RWPE1 (cell line): ENCODE data around the gene TRPV2.

Source experiments
- CTCF ChIA-PET: fragments of 350-600 bp; sonication (Branson Sonifier 250); formaldehyde crosslinking; extraction: SDS; loops from one replicate; lab custom pipeline; 2021; lab: Yijun Ruan, JAX
- POLR2A ChIA-PET: fragments of 400-600 bp; formaldehyde crosslinking; extraction: SDS; loops from one replicate; lab custom pipeline; 2020; ENCODE audit warnings: antibody characterized with exemption; ENCODE audit not compliant: low non-redundant PET; lab: Yijun Ruan, JAX
- DNase-seq: peaks from one replicate; pipeline ENCODE4 v3.0.0; 2012; ENCODE audit warnings: low spot score
- H3K27ac ChIP-seq: fragments of 450-650 bp; 2 replicates; pipeline ENCODE4 v1.5.1; 2017
- CTCF ChIP-seq: fragments of 450-650 bp; conservative IDR thresholded peaks from 2 replicates; pipeline ENCODE4 v1.5.1; 2017; ENCODE audit warnings: low read depth, mild to moderate bottlenecking

TRPV2 gene

GRCh38 chr17:16430650-16431049 is 15.3 kb downstream of the TRPV2 start:
- POLR2A ChIA-PET, result interaction anchor here (1.3 kb wide), 1 partner anchor 8 kb away, joined by 3 read pairs; no protein-coding TSS in a partner anchor
- TF ChIP-seq CTCF, result no peak
- DNase-seq, result no peak
- H3K27ac ChIP-seq, result no peak overlapping the region
- CTCF ChIA-PET, result no interaction called here

DNA sequence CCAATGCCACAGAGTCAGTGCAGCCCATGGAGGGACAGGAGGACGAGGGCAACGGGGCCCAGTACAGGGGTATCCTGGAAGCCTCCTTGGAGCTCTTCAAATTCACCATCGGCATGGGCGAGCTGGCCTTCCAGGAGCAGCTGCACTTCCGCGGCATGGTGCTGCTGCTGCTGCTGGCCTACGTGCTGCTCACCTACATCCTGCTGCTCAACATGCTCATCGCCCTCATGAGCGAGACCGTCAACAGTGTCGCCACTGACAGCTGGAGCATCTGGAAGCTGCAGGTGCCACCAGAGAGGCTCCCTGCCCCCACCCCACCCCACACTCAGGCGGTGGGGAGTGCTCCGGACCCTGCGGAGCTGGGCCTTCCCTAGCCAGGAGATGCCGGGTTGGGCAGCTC is 16.6 kb downstream of the TRPV2 start:
- no peak overlapping the region for H3K27ac ChIP-seq
- no peak for DNase-seq
- ChIA-PET POLR2A (interaction anchor here (0.6 kb wide), 1 partner anchor 51 kb away, joined by 13 read pairs; the partner anchor contains the start of gene UBB), CTCF (no interaction called here)
- no peak for TF ChIP-seq CTCF

DNA sequence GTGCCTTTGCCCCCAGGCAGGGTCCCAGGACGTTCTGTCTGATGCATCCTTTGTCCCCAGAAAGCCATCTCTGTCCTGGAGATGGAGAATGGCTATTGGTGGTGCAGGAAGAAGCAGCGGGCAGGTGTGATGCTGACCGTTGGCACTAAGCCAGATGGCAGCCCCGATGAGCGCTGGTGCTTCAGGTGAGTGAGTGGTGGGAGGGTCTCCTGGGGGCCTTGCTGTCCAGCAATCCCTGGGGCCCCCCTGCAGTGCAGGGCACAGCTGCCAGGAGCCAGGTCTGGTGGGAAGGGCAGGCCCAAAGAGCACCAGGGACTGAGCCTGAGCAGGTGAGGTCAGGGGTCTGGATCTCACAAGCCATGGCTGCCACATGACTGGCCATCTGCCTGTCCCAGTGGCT is 18.1 kb downstream of the TRPV2 start:
- no peak for TF ChIP-seq CTCF
- DNase-seq, result no peak
- ChIA-PET CTCF (no interaction called here), POLR2A (no interaction called here)
- H3K27ac ChIP-seq, result no peak overlapping the region

DNA sequence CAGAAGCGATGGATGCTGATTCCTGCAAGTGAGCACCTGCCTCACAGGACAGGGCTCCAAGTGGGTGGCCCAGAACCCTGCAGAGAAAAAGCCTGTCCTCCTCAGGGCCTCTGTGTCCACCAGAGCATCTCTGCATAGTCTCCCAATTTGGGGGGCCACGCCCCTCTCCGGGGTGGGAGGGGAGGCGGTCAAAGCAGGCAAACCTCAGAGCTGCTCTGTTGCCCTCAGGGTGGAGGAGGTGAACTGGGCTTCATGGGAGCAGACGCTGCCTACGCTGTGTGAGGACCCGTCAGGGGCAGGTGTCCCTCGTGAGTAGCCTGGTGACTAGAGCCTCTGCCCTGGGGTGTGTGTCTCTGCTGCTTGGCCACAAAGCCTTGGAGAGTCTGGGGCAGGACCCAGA is 19.3 kb downstream of the TRPV2 start:
- H3K27ac ChIP-seq, result peak overlapping the region; percentile 17; the same call in 1 of the 2 replicates
- CTCF ChIA-PET, result interaction anchor here (0.5 to 0.6 kb wide), 2 partner anchors 10 to 26 kb away, joined by 3 to 6 read pairs; no protein-coding TSS in a partner anchor
- POLR2A ChIA-PET, result no interaction called here
- TF ChIP-seq CTCF, result no peak
- no peak for DNase-seq

DNA sequence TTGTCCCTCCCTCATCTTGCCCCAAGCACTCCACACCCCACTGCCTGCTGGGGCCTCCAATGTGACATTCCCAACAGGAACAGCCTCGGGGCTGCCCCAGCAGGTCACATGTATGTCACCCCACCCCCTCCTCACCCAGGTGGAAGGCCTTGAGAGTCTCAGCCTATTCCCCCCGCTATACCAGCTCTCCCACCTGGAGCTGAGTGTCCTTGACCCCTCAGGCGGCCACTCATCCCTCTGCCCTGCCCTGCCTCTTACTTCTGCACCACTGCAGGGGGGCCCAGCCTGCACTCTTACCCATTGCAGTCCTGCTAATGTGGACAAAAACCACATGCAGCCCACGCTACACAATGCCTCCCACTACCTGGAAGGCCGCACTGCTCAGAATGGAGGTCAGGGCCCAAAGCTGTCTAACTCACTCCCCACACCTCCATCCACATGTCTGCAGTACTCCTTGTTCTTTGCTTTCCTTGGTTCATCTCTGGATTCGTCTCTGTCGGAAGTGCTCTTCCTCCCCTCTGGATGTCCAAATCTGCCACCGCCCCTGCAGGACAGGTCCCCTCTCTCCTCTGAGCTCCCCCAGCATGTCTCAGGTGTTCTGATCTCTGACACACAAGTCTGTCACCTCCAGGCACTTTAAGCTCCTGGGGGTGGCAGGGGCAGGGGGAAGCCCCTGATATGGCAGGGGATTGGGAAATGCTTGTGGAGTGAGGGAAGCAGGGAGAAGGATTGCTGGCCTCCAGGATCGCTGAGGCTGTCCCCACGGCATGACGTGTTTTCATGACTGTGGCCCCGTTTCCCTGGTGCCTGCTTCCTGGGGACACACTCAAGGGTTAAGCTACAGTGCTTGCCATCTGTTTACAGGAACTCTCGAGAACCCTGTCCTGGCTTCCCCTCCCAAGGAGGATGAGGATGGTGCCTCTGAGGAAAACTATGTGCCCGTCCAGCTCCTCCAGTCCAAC is 20.8 kb downstream of the TRPV2 start:
- ChIA-PET CTCF (no interaction called here), POLR2A (no interaction called here)
- peak overlapping the region; percentile 94; the same call in 1 of the 2 replicates for H3K27ac ChIP-seq
- no peak for DNase-seq
- TF ChIP-seq CTCF, result no peak

DNA sequence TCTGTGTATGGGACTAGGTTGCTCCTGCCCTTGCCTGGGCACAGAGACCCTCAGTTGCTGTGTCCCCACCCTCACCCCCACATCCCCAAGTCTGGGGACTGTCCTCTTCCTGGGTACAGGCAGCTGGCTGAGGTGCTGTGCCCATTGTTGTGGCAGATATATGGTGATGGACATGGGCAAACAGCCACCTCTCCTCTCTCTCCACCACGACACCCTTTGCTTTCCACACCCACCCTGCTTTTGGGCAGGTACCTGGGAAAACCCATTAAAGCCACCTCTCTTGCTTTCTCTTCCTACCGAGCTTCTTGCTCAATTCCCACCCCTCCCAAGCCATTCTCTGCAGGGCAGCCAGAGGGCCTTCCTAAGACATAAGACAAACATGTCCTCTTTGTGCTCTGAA is 21.7 kb downstream of the TRPV2 start:
- DNase-seq, result no peak
- POLR2A ChIA-PET, result no interaction called here
- TF ChIP-seq CTCF, result no peak
- peak overlapping the region; percentile 94; the same call in 1 of the 2 replicates for H3K27ac ChIP-seq
- CTCF ChIA-PET, result no interaction called here
